Measurements from ENCODE around the gene EIF4G1.

DNA sequence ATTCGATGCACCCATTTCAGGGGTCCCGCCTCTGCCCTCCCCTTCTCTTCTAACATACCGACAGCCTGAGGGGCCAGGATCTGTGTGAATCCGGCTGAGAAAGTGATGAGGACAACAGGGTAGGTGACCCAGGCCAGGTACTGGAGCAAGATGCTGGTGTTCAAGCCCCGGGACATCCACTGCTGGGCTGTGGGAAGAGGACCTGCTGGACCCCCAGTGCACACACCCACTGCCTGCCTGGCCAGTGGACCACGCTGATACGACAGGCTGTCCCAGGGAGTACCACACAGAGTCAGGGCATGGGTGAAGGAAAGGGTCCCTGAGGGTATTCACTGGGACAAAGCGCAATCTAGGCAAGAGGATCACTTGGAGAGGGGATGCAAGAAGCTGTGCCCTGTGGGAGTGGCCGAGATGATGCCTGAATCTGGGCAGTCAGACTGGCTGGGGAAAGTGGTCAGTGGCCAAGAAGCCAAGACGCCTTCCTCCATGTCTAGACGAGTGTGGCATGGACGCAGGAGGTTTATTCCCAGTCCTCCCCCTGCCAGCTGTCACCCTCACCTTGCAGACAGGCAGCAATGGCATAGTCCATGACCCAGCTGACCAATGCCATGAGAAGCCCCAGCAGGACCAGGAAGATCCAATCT is 43.8 kb downstream of the EIF4G1 start:
- TF ChIP-seq CTCF (IDR thresholded peaks at IDR 0.05) = no peak
- no peak for TF ChIP-seq POLR2A (IDR thresholded peaks at IDR 0.05)

Data from sigmoid colon (tissue), 3 donors.